ENCODE data around the gene APBB2.

- no peak for TF ChIP-seq POLR2A (IDR thresholded peaks at IDR 0.05)
- TF ChIP-seq CTCF (IDR thresholded peaks at IDR 0.05), result peak in 4 of 5 experiments; percentile 30 to 60 (median 44)
- TF ChIP-seq EP300 (IDR thresholded peaks at IDR 0.05), result peak in 1 of 2 donors; percentile 67
Measured at GRCh38 chr4:41216294-41217019, 2.1 kb upstream of the APBB2 start.

Measured in tibial nerve (tissue), 4 donors.